Heart left ventricle (tissue), 16 donors: ENCODE data around the gene ZBTB8B. TPM values are rescaled to one million over a fixed set of nuclear protein-coding genes. Genes with fewer than 3 reads are reported as not detected.
A peak's percentile ranks its signal among the peaks of the same experiment; 100 is the strongest.
"Not testable (repeated sequence)": the region's sequence is repeated elsewhere in the genome, so short reads cannot be mapped to it uniquely, and the experiment has no call there.

Source experiments
- ATAC-seq, 4 donors: fragments of 200-7000 bp; cut with Tn5 transposase; one replicate each; pipeline ENCODE4 v1.9.1; 2020 to 2022; ENCODE audit warnings: moderate library complexity in 4 of 4, mild to moderate bottlenecking in 3 of 4, moderate number of reproducible peaks in 1 of 4
- DNase-seq, 5 donors: peaks; one replicate each; pipeline ENCODE4 v3.0.0-alpha.2; 2020
- H3K27ac ChIP-seq, 12 donors: fragments of 200-600 bp; sonication (generic) in 4 of 12; one replicate each; pipeline versions ENCODE4 v1.5.0 to v1.8.0; 2016 to 2022; ENCODE audit warnings: mild to moderate bottlenecking in 2 of 12
- H3K27me3 ChIP-seq, 9 donors: fragments of 200-600 bp; sonication (generic) in 2 of 9; one replicate each; pipeline versions ENCODE4 v1.5.1 to v1.8.0; 2016 to 2022; ENCODE audit warnings: mild to moderate bottlenecking in 3 of 9
- H3K36me3 ChIP-seq, 9 donors: fragments of 200-600 bp; sonication (generic) in 2 of 9; one replicate each; pipeline versions ENCODE4 v1.5.0 to v1.8.0; 2018 to 2022; ENCODE audit warnings: mild to moderate bottlenecking in 2 of 9
- H3K4me1 ChIP-seq, 12 donors: fragments of 200-600 bp; sonication (generic) in 4 of 12; one replicate each; pipeline versions ENCODE4 v1.5.0 to v1.8.0; 2016 to 2022; ENCODE audit warnings: mild to moderate bottlenecking in 3 of 12
- H3K4me3 ChIP-seq, 12 donors: fragments of 200-600 bp; sonication (generic) in 4 of 12; one replicate each; pipeline versions ENCODE4 v1.5.0 to v1.8.0; 2017 to 2022; ENCODE audit warnings: mild to moderate bottlenecking in 9 of 12, moderate library complexity in 4 of 12
- H3K9me3 ChIP-seq, 12 donors: fragments of 200-600 bp; sonication (generic) in 4 of 12; one replicate each; pipeline versions ENCODE4 v1.5.0 to v1.8.0; 2016 to 2022; ENCODE audit warnings: mild to moderate bottlenecking in 1 of 12
- POLR2A ChIP-seq, 2 donors: fragments of 450-650 bp; IDR thresholded peaks; one replicate each; pipeline ENCODE4 v1.6.1; 2017; ENCODE audit warnings: antibody characterized with exemption in 2 of 2, mild to moderate bottlenecking in 2 of 2, moderate library complexity in 2 of 2
- WGBS, 4 donors: extraction: QIAGEN DNeasy Blood & Tissue Kit in 2 of 4; methylation state at CpG; one replicate each; pipeline versions ENCODE4 v1.1.5 to v1.1.7; 2013 to 2018; 5-methylcytosine and 5-hydroxymethylcytosine counted together
- intact Hi-C, 10 donors: fragments of 100-400 bp; cut with DNase I; formaldehyde crosslinking; loops; one replicate each; pipeline versions ENCODE4 v1.11.1 to v1.14.2; 2022
- polyA plus RNA-seq, 2 donors: library from polyadenylated mRNA; stranded (reverse); fragments of 200-250 nt; gene quantifications; one replicate each; pipeline ENCODE4 v1.2.3, GENCODE V29; 2013
- total RNA-seq, 9 donors: library from RNA; depleted of rRNA in 2 of 9; stranded (reverse); fragments of >200 nt in 2 of 9; fragmentation: NEBNext Ultra II Directional in 3 of 9; extraction: Animal tissue kit (Norgen Biotek cat#: 25700) in 3 of 9; gene quantifications; one replicate each; pipeline versions ENCODE4 v1.1.0 to v1.2.4, GENCODE V29; 2016 to 2023
- TF ChIP-seq, protein P1 (sequence below), 12 donors: fragments of 200-600 bp; sonication (generic) in 4 of 12; IDR thresholded peaks; one replicate each; pipeline versions ENCODE4 v1.5.0 to v1.8.0; 2018 to 2022; ENCODE audit warnings: antibody characterized with exemption in 12 of 12, mild to moderate bottlenecking in 5 of 12
- donor health status: ischemic (EF 13 %, LVEDD 7.1; RV severe dilation, severe dysfunction).
- donor health status: healthy with polysubstance abuse.
- donor health status: DM: no; HTN: yes; CAD: no.
- donor health status: DM: no; HTN: no; CAD: no.
- donor health status: ischemic (EF 25% LVEDD 6.9; RV normal size, moderate dysfunction).
- donor health status: ischemic (EF 25% LVEDD 5.7; RV mildly dilated, moderate dysfunction).
- donor health status: healthy.
- donor health status: DM: yes; HTN: yes; CAD: no.
- donor health status: ischemic (EF 35%, LVEDD 5.7; RV mildly dilated, moderate dysfunction).
- donor health status: nonischemic (EF 11% LVEDD 7.7; RV severe dilation, severe dysfunction).
- donor health status: DM: yes; HTN: yes; CAD: no.
- donor health status: PGD.
- donor health status: ischemic (EF 29% LVEDD 5.4; RV normal size, mild dysfunction).
- donor health status: nonischemic (EF 23%, LVEDD 6.1; RV moderate dilation, normal function).

Gene ZBTB8B
- total and polyA plus RNA-seq, 11 donors = 0.01 to 0.02 TPM; not detected in 9

DNA sequence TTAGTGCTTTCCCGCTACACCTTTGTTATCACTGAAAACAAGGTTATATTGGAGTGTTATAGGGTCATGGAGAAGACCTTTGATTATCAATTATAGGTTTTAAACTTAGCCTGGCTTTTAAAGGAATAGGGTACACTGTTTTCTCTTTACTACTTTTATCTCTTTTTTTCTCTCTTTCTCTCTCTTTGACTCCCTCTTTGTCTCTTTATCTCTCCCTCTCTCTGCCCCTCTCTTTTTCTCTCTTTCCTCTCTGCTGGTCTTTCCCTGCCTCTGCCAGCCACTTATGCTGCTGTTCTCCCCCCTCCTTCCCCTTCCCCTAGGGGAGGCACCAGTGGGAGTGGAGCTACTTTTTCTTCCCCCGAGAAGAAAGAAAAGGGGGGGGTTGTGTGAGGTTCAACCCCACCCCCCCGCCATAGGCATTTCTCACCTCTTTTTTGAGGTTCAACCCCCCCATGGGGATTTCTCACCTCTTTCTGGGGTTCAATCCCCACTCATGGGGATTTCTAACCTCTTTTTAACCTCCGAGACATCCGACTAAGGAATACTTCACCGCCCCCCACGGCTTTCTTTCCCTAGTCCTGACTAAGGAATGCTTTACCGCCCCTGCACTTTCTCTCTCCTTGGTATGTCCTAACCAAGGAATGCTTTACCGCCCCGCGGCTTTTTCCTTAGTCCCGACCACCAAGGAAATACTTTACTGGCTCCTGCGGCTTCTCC, 17.2 kb upstream of the ZBTB8B start:
- Histone ChIP-seq H3K27ac (no peak overlapping the region), H3K4me3 (peak overlapping the region in 3 of 12 donors; percentile 19 to 34 (median 26))
- 26 to 34% (median 27%) methylated on average over 13 of the region's 13 CpGs for WGBS, 4 donors

DNA sequence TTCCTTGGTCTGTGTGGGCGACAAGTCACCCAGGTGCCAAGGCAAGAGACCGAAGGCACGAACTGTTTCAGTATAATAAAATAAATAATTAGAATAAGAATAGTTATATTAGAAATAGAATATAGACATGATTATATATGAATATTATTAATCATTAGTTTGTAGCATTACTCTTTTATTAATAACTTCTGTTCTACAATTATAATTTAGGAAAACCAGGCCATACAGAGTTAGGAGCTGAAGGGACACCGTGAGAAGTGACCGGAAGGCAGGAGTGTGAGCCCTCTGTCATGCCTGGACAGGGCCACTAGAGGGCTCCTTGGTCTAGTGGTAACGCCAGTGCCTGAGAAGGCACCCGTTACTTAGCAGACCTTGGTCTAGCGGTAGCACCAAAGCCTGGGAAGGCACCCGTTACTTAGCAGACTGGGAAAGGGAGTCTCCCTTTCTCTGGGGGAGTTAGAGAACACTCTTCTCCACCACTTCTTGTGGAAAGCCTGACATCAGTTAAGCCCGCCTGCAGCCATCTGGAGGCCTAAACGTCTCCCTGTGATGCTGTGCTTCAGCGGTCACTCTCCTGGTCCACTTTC, 16.6 kb upstream of the ZBTB8B start:
- Histone ChIP-seq H3K4me3 (peak overlapping the region in 3 of 12 donors; percentile 19 to 34 (median 26)), H3K9me3 (peaks cover 0 to 20% (median 13%) of the 10 kb centered on the region in 12 donors), H3K27me3 (peaks cover 0 to 10% (median 0%) of the 10 kb centered on the region in 9 donors)
- not testable (repeated sequence) for H3K27ac ChIP-seq, H3K36me3 ChIP-seq, H3K4me1 ChIP-seq
- ATAC-seq (peak in 2 of 4 donors; percentile 49 to 62), DNase-seq (peak; percentile 64 to 73 (median 68))
- 36 to 40% (median 38%) methylated on average over 12 of the region's 12 CpGs for WGBS, 4 donors
- intact Hi-C loops = loop anchor here in 5 of 10 donors (2.0 to 10.0 kb wide), 6 partner anchors 53 to 324 kb away; no protein-coding TSS in a partner anchor
- TF ChIP-seq, protein P1, sequence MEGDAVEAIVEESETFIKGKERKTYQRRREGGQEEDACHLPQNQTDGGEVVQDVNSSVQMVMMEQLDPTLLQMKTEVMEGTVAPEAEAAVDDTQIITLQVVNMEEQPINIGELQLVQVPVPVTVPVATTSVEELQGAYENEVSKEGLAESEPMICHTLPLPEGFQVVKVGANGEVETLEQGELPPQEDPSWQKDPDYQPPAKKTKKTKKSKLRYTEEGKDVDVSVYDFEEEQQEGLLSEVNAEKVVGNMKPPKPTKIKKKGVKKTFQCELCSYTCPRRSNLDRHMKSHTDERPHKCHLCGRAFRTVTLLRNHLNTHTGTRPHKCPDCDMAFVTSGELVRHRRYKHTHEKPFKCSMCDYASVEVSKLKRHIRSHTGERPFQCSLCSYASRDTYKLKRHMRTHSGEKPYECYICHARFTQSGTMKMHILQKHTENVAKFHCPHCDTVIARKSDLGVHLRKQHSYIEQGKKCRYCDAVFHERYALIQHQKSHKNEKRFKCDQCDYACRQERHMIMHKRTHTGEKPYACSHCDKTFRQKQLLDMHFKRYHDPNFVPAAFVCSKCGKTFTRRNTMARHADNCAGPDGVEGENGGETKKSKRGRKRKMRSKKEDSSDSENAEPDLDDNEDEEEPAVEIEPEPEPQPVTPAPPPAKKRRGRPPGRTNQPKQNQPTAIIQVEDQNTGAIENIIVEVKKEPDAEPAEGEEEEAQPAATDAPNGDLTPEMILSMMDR (IDR thresholded peaks at IDR 0.05) = peak; percentile 82 to 92 (median 90)

More for the DNA sequence above, 17.2 kb upstream of the ZBTB8B start:
- ATAC-seq (no peak), DNase-seq (no peak)
- Histone ChIP-seq H3K9me3 (peaks cover 0 to 20% (median 13%) of the 10 kb centered on the region in 12 donors), H3K27me3 (peaks cover 0 to 11% (median 0%) of the 10 kb centered on the region in 9 donors), H3K4me1 (peaks cover 0 to 3% (median 0%) of the 10 kb centered on the region in 12 donors), H3K36me3 (no peaks in the 10 kb centered on the region)
- intact Hi-C loops = loop anchor here in 5 of 10 donors (2.0 to 10.0 kb wide), 6 partner anchors 53 to 325 kb away; no protein-coding TSS in a partner anchor
- TF ChIP-seq POLR2A (IDR thresholded peaks at IDR 0.05) = no peak
- TF ChIP-seq, protein P1 (IDR thresholded peaks at IDR 0.05) = no peak

DNA sequence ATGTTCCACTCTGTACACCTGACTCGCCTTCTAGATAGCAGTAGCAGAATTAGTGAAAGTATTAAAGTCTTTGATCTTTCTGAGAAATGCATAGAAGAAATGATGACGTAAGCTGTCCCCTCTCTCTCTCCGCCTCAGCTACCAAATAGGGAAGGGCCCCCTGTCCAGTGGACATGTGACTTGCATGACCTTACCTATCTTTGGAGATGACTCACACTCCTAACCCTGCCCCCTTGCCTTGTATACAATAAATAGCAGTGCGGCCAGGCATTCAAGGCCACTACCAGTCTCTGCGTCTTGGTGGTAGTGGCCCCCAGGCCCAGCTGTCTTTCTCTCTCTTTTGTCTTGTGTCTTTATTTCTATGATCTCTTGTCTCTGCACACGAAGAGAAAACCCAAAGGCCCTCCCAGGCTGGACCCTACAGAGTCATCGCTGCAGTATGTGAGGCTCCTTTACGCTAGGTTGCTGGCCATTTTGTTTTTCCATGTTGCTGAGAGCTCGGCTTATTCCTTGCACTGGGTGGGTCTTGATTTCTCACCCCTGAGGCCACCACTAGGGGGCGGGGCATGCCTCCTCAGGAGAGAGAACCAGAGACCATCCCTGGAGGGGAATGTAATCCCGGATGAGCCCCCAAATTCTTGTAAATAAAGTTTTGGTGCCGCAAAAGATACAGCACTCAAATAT, 16.0 kb upstream of the ZBTB8B start:
- no peak for DNase-seq
- peaks cover 0 to 3% (median 0%) of the 10 kb centered on the region in 12 donors for H3K4me1 ChIP-seq
- H3K4me3 ChIP-seq = no peak overlapping the region
- no peaks in the 10 kb centered on the region for H3K36me3 ChIP-seq
- 82 to 85% (median 84%) methylated on average over 12 of the region's 12 CpGs for WGBS, 4 donors
- peaks cover 0 to 20% (median 13%) of the 10 kb centered on the region in 12 donors for H3K9me3 ChIP-seq
- no peak for ATAC-seq
- peaks cover 0 to 8% (median 0%) of the 10 kb centered on the region in 9 donors for H3K27me3 ChIP-seq
- no peak overlapping the region for H3K27ac ChIP-seq
- intact Hi-C loops = loop anchor here in 5 of 10 donors (2.0 to 10.0 kb wide), 6 partner anchors 52 to 323 kb away; no protein-coding TSS in a partner anchor
- TF ChIP-seq, protein P1 (IDR thresholded peaks at IDR 0.05) = peak in 4 of 12 donors; percentile 7 to 20 (median 12)
- no peak for TF ChIP-seq POLR2A (IDR thresholded peaks at IDR 0.05)

DNA sequence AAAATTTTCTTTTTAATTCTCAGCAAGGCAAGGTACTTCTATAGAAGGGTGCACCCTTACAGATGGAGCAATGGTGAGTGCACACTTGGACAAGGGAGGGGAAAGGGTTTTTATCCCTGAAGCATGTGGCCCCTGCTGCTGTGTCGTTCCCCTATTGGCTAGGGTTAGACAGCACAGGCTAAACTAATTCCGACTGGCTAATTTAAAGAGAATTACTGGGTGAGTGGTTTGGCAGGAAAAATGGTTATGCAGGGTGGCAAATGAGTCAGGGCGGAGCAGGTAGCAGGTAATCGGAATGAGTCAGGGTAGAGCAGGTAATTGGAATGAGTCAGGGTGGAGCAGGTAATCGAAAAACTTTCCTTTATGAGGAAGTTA, 15.4 kb upstream of the ZBTB8B start:
- intact Hi-C loops = loop anchor here in 5 of 10 donors (2.0 to 10.0 kb wide), 6 partner anchors 51 to 323 kb away; no protein-coding TSS in a partner anchor
- peaks cover 0 to 20% (median 13%) of the 10 kb centered on the region in 12 donors for H3K9me3 ChIP-seq
- not testable (repeated sequence) for DNase-seq, H3K36me3 ChIP-seq, ATAC-seq, H3K4me1 ChIP-seq, H3K27ac ChIP-seq, H3K27me3 ChIP-seq, H3K4me3 ChIP-seq
- 96 to 99% (median 98%) methylated on average over 5 of the region's 5 CpGs for WGBS, 4 donors
